Measurements from ENCODE around the gene RAD51.

DNA sequence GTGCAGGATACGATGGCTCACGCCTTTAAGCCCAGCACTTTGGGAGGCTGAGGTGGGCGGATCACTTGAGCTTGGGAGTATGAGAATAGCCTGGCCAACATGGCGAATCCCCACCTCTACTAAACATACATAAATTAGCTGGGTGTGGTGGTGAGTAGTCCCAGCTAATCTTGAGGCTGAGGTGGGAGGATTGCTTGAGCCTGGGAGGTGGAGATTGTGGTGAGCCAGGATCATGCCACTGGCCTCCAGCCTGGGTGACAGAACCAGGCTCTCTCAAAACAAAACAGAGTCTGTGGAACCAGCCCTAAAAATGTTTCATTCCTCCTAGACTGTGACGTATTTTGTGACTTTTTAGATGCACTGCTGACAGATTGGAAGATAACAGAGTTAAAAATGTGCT is 34.3 kb upstream of the RAD51 start:
- TF ChIP-seq EP300 (IDR thresholded peaks at IDR 0.05): no peak
- TF ChIP-seq POLR2A (IDR thresholded peaks at IDR 0.05): no peak

Measured in ovary (tissue), 1 donor.